ENCODE data around the gene TMEM52B. TPM values are rescaled to one million over a fixed set of nuclear protein-coding genes. Genes with fewer than 3 reads are reported as not detected.

Gene TMEM52B
- total RNA-seq, 1 experiment from 2014 or later: 46.0 TPM

DNA sequence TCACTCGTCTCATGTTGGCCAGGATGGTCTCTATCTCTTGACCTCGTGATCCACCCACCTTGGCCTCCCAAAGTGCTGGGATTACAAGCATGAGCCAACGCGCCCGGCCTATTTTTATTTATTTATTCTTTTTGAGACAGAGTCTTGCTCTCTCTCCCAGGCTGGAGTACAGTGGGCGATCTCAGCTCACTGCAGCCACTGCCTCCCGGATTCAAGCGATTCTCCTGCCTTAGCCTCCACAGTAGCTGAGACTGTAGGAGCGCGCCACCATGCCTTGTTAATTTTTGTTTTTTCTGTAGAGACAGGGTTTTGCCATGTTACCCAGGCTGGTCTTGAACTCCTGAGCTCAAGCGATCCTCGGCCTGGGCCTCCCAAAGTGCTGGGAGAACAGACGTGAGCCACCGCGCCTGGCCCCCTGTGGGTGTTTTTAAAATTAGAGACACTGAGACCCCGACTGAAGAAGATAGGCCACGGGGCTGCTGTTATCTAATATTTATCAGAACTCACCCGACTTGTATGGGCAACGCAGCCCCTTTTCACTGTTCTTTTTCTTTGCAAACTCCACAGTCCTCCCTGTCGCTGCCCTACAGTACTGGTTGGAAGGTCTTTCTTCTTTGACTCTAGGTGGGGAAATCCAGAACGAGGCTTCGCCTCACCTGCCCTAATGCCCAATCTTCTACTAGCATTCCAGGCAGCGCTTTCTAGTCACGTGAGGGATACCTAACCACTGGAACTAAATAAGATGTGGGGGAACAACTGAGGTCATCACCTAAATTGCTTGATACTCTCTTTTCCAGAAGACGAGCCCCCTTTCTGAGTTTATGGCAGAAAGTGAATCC, 32.5 kb downstream of the TMEM52B start:
- Mint-ChIP-seq H3K36me3 (ENCODE audit: insufficient read depth, unreplicated experiment) (peaks cover 35% of the 10 kb centered on the region), H3K9me3 (ENCODE audit: unreplicated experiment) (no peaks in the 10 kb centered on the region), H3K4me1 (ENCODE audit: low read depth, unreplicated experiment) (peaks cover 28% of the 10 kb centered on the region), H3K27me3 (ENCODE audit: insufficient read depth, unreplicated experiment) (no peaks in the 10 kb centered on the region), H3K27ac (ENCODE audit: unreplicated experiment) (peak overlapping the region; percentile 99), H3K4me3 (ENCODE audit: unreplicated experiment) (peak overlapping the region; percentile 80)
- Histone ChIP-seq H3K27me3 (replicated peaks; ENCODE audit: control insufficient read depth, insufficient read depth, low read length) (no peaks in the 10 kb centered on the region), H3K36me3 (ENCODE audit: control insufficient read depth, insufficient read depth, low read length) (no peaks in the 10 kb centered on the region), H3K4me1 (peaks cover 24% of the 10 kb centered on the region), H3K9me3 (no peaks in the 10 kb centered on the region), H3K4me3 (ENCODE audit: low read depth, low read length) (peak overlapping the region; percentile 92)
- ChIA-PET CTCF (no interaction called here), POLR2A (no interaction called here)
- intact Hi-C loops (cut with micrococcal nuclease; ENCODE audit: unreplicated experiment): no loop called here
- TSS peak; percentile 75 for BruUV-seq (replicated peaks)
- TF ChIP-seq, protein P1, sequence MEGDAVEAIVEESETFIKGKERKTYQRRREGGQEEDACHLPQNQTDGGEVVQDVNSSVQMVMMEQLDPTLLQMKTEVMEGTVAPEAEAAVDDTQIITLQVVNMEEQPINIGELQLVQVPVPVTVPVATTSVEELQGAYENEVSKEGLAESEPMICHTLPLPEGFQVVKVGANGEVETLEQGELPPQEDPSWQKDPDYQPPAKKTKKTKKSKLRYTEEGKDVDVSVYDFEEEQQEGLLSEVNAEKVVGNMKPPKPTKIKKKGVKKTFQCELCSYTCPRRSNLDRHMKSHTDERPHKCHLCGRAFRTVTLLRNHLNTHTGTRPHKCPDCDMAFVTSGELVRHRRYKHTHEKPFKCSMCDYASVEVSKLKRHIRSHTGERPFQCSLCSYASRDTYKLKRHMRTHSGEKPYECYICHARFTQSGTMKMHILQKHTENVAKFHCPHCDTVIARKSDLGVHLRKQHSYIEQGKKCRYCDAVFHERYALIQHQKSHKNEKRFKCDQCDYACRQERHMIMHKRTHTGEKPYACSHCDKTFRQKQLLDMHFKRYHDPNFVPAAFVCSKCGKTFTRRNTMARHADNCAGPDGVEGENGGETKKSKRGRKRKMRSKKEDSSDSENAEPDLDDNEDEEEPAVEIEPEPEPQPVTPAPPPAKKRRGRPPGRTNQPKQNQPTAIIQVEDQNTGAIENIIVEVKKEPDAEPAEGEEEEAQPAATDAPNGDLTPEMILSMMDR (IDR thresholded peaks at IDR 0.05; ENCODE audit: insufficient read depth in 1 of 2, low read depth in 1 of 2, low read length in 1 of 2, severe bottlenecking in 1 of 2, unreplicated experiment in 1 of 2): no peak
- DNase-seq: peak in 1 of 2 experiments; percentile 29

DNA sequence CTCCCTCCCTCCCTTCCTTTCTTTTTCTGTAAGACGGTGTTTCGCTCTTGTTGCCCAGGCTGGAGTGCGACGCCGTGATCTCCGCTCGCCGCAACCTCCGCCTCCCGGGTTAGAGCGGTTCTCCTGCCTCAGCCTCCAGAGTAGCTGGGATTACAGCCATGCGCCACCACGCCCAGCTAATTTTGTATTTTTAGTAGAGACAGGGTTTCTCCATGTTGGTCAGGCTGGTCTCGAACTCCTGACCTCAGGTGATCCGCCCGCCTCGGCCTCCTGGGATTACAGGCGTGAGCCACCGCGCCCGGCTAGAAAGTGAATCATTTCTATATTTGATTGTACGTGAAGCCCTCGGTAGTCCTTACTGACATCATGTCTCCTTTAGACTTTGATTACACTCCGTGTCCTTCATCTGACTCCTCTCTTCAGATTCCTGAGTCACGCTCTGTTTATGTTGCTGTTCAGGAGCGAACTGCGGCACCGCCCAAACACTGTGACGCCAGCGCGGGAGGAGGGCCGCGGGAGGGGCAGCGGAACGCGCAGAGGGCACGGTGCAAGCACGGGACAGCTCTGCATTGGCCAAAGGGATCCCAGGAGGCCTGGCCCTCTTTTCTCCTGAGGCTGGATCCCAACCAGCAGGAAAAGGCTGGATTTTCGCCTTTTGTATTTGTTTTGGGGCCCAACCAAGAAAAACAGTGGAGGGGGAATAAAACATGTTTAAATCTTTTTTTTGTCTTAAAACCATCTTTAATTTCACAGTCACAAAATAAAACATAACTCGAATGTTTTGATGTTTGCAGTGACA, 33.3 kb downstream of the TMEM52B start:
- BruUV-seq (replicated peaks): no TSS peak
- Mint-ChIP-seq H3K27ac (ENCODE audit: unreplicated experiment) (peak overlapping the region; percentile 99), H3K27me3 (ENCODE audit: insufficient read depth, unreplicated experiment) (no peaks in the 10 kb centered on the region), H3K4me1 (ENCODE audit: low read depth, unreplicated experiment) (peaks cover 28% of the 10 kb centered on the region), H3K36me3 (ENCODE audit: insufficient read depth, unreplicated experiment) (peaks cover 35% of the 10 kb centered on the region), H3K9me3 (ENCODE audit: unreplicated experiment) (no peaks in the 10 kb centered on the region), H3K4me3 (ENCODE audit: unreplicated experiment) (peak overlapping the region; percentile 80)
- Histone ChIP-seq H3K36me3 (ENCODE audit: control insufficient read depth, insufficient read depth, low read length) (no peaks in the 10 kb centered on the region), H3K9me3 (no peaks in the 10 kb centered on the region), H3K4me1 (peaks cover 24% of the 10 kb centered on the region), H3K4me3 (ENCODE audit: low read depth, low read length) (peak overlapping the region; percentile 92), H3K27me3 (replicated peaks; ENCODE audit: control insufficient read depth, insufficient read depth, low read length) (no peaks in the 10 kb centered on the region)
- peak; percentile 97 to 98 for DNase-seq
- TF ChIP-seq, protein P1 (IDR thresholded peaks at IDR 0.05; ENCODE audit: insufficient read depth in 1 of 2, low read depth in 1 of 2, low read length in 1 of 2, severe bottlenecking in 1 of 2, unreplicated experiment in 1 of 2): no peak
- CTCF ChIA-PET: interaction anchor here (0.5 to 2.2 kb wide), 5 partner anchors 14 to 615 kb away, joined by 3 to 17 read pairs (median 3); no protein-coding TSS in a partner anchor
- POLR2A ChIA-PET: interaction anchor here (0.6 to 2.2 kb wide), 11 partner anchors 9 to 1266 kb away, joined by 3 to 12 read pairs (median 3); no protein-coding TSS in a partner anchor
- intact Hi-C loops (cut with micrococcal nuclease; ENCODE audit: unreplicated experiment): loop anchor here (1.0 kb wide), 3 partner anchors 22 to 59 kb away; no protein-coding TSS in a partner anchor

DNA sequence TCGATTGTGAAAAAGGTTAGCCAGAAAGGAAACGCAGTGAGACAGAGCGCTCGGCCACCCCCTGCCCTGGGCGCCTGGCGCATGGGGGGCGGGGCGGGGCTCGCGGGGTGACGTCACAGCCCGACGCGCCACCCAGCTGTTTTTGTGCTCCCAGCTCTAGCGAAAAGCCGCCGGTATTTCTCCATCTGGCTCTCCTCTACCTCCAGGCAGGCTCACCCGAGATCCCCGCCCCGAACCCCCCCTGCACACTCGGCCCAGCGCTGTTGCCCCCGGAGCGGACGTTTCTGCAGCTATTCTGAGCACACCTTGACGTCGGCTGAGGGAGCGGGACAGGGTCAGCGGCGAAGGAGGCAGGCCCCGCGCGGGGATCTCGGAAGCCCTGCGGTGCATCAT, 33.9 kb downstream of the TMEM52B start, which contains the start of gene GABARAPL1:
Gene GABARAPL1, plus strand, starts transcription at position 139 of the 393 bp plus-strand sequence. Its CDS starts 253 bp downstream, at position 392.
- CTCF ChIA-PET: interaction anchor here (0.5 to 2.2 kb wide), 6 partner anchors 13 to 616 kb away, joined by 3 to 17 read pairs (median 3); no protein-coding TSS in a partner anchor
- peaks cover 24% of the 10 kb centered on the region for H3K4me1 ChIP-seq
- H3K27me3 ChIP-seq (replicated peaks; ENCODE audit: control insufficient read depth, insufficient read depth, low read length): no peaks in the 10 kb centered on the region
- TF ChIP-seq, protein P1 (IDR thresholded peaks at IDR 0.05; ENCODE audit: insufficient read depth in 1 of 2, low read depth in 1 of 2, low read length in 1 of 2, severe bottlenecking in 1 of 2, unreplicated experiment in 1 of 2): no peak
- Mint-ChIP-seq H3K27me3 (ENCODE audit: insufficient read depth, unreplicated experiment) (no peaks in the 10 kb centered on the region), H3K9me3 (ENCODE audit: unreplicated experiment) (no peaks in the 10 kb centered on the region), H3K4me3 (ENCODE audit: unreplicated experiment) (peak within 1 kb of the TSS; percentile 80), H3K36me3 (ENCODE audit: insufficient read depth, unreplicated experiment) (peaks cover 36% of the 10 kb centered on the region), H3K27ac (ENCODE audit: unreplicated experiment) (peak within 1 kb of the TSS; percentile 99), H3K4me1 (ENCODE audit: low read depth, unreplicated experiment) (peaks cover 28% of the 10 kb centered on the region)
- no TSS peak for BruUV-seq (replicated peaks)
- H3K9me3 ChIP-seq: no peaks in the 10 kb centered on the region
- H3K4me3 ChIP-seq (ENCODE audit: low read depth, low read length): peak within 1 kb of the TSS; percentile 92
- DNase-seq: peak; percentile 85 to 91
- POLR2A ChIA-PET: interaction anchor here (0.6 to 2.2 kb wide), 10 partner anchors 8 to 1267 kb away, joined by 3 to 12 read pairs (median 3); no protein-coding TSS in a partner anchor
- H3K36me3 ChIP-seq (ENCODE audit: control insufficient read depth, insufficient read depth, low read length): no peaks in the 10 kb centered on the region
- intact Hi-C loops (cut with micrococcal nuclease; ENCODE audit: unreplicated experiment): loop anchor here (1.0 kb wide), 3 partner anchors 22 to 59 kb away; no protein-coding TSS in a partner anchor

Measured in Caco-2 (cell line).